Measurements from ENCODE around the gene ALAS1. TPM values are rescaled to one million over a fixed set of nuclear protein-coding genes. Genes with fewer than 3 reads are reported as not detected.

ALAS1 gene
- total and polyA plus RNA-seq, 9 of the 15 experiments (the other 6 are each of a cell fraction or from before 2014, with no cell fraction given): 21.4 to 49.5 (median 34.4) TPM

DNA sequence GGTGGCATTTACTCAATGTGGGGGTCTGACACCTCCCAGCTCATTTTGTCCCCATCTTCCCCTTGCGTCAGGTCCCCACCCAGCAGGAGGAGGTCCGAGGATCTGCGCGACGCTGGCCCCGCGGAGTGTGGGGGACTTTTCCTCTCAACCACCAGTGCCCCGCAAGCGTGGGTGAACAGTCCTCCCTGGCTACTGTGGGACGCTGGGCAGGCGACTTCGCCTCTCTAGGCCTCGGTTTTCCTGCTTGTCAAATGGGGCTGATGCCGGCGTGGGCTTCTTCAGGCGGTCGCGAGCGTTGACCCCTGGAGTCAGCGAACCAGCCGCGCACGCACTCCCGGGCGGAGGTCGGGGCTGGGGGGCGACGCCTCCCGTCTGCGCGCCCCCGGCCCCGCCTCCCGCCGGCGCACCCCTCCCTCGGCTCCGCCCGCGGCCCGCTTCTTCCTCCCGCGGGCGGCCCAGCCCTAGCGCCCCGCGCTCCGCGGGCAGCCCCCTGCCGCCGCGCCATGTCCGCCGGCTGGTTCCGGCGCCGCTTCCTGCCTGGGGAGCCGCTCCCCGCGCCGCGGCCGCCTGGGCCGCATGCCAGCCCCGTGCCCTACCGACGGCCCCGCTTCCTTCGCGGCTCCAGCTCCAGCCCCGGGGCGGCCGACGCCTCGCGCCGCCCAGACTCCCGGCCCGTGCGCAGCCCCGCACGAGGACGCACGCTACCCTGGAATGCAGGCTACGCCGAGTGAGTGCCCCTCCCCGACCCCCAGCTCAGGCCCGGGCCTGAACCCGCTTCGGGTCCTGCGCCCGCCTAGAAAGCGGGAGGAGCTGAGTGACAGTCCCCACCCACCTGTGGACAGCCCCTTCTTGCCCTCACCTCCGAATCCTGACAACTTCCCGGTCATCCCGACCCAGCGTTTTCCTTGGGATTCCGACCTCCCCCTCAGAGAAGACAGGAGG is 47.6 kb downstream of the ALAS1 start, which contains the start of gene PPM1M:
PPM1M (plus strand) TSS at position 438 of the 942 bp plus-strand sequence; CDS start at position 504, 66 bp downstream.
- BruUV-seq (replicated peaks): no TSS peak
- H2AFZ ChIP-seq (ENCODE audit: low read depth, low read length): peak within 1 kb of the TSS; percentile 77
- in situ Hi-C loops (cut with MboI): no loop called here
- peaks cover 22 to 23% of the 10 kb centered on the region in 2 experiments; a peak in 4 of 5 replicates for H3K4me1 ChIP-seq (replicated peaks in 1 of 2; ENCODE audit: control insufficient read depth in 2 of 2, insufficient read depth in 2 of 2, low read length in 2 of 2)
- peak within 1 kb of the TSS; percentile 30 to 82; a peak in 3 of 4 replicates for H3K9ac ChIP-seq (ENCODE audit: insufficient read depth in 1 of 2, low read depth in 2 of 2, low read length in 2 of 2)
- no peak within 1 kb of the TSS for H3K27ac ChIP-seq (ENCODE audit: extremely low read depth, low read depth, low read length)
- ChIA-PET CTCF (ENCODE audit: low intra/inter-chr PET ratio) (no interaction called here), POLR2A (interaction anchor here (1.0 to 1.8 kb wide), 8 partner anchors 10 to 42 kb away, joined by 3 to 8 read pairs (median 5); partner anchors contain the start of genes GLYCTK, TLR9 and WDR82)
- 42% methylated on average over 16 of the region's 98 CpGs for WGBS (ENCODE audit: insufficient coverage, low coverage, missing lambda C conversion rate)
- H3K36me3 ChIP-seq (ENCODE audit: control insufficient read depth, insufficient read depth, low read length): peaks cover 14% of the 10 kb centered on the region; the same call in 2 of the 3 replicates
- peak within 1 kb of the TSS; percentile 38 for H3K4me3 ChIP-seq
- H4K20me1 ChIP-seq (replicated peaks; ENCODE audit: control insufficient read depth, insufficient read depth, low read length): 0 out of 2 replicates have a peak, but pooled peaks cover 6% of the 10 kb centered on the region
- H3K27me3 ChIP-seq (ENCODE audit: control insufficient read depth in 2 of 2, insufficient read depth in 2 of 2, low read length in 2 of 2): no peaks in the 10 kb centered on the region
- peak; percentile 52 for ATAC-seq
- no peak for FAIRE-seq
- H3K9me1 ChIP-seq (ENCODE audit: control insufficient read depth, insufficient read depth, low read length): no peaks in the 10 kb centered on the region
- no peaks in the 10 kb centered on the region for H3K9me3 ChIP-seq (replicated peaks; ENCODE audit: control insufficient read depth, insufficient read depth, low read depth, low read length)
- H3K79me2 ChIP-seq (ENCODE audit: control insufficient read depth, insufficient read depth, low read length): peaks cover 3% of the 10 kb centered on the region; the same call in 1 of the 3 replicates
- intact Hi-C loops (cut with micrococcal nuclease): no loop called here
- DNase-seq (ENCODE audit: extremely low read depth in 1 of 4, low spot score in 3 of 4): peak; percentile 18 to 83 (median 70)
- H3K4me2 ChIP-seq (ENCODE audit: insufficient read depth, low read length): peak within 1 kb of the TSS; percentile 72
- TF ChIP-seq, protein P1, sequence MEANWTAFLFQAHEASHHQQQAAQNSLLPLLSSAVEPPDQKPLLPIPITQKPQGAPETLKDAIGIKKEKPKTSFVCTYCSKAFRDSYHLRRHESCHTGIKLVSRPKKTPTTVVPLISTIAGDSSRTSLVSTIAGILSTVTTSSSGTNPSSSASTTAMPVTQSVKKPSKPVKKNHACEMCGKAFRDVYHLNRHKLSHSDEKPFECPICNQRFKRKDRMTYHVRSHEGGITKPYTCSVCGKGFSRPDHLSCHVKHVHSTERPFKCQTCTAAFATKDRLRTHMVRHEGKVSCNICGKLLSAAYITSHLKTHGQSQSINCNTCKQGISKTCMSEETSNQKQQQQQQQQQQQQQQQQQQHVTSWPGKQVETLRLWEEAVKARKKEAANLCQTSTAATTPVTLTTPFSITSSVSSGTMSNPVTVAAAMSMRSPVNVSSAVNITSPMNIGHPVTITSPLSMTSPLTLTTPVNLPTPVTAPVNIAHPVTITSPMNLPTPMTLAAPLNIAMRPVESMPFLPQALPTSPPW (CRISPR knock-in tag; IDR thresholded peaks at IDR 0.05): peak; percentile 65
- TF ChIP-seq E2F8 (IDR thresholded peaks at IDR 0.05; ENCODE audit: low read depth, partially characterized antibody) (no peak), HMGXB4 (CRISPR knock-in tag; IDR thresholded peaks at IDR 0.05) (no peak), NELFE (IDR thresholded peaks at IDR 0.05; ENCODE audit: insufficient read depth, insufficient read length) (no peak), ARID2 (IDR thresholded peaks at IDR 0.05) (no peak), DMBX1 (CRISPR knock-in tag; IDR thresholded peaks at IDR 0.05; ENCODE audit: borderline replicate concordance) (no peak), ILF3 (IDR thresholded peaks at IDR 0.05; ENCODE audit: borderline replicate concordance) (no peak), ZNF184 (CRISPR knock-in tag; IDR thresholded peaks at IDR 0.05) (no peak), MYBL2 (IDR thresholded peaks at IDR 0.05; ENCODE audit: low read depth) (no peak), MYBL2 (CRISPR knock-in tag; IDR thresholded peaks at IDR 0.05; ENCODE audit: borderline replicate concordance) (no peak), ATF1 (CRISPR knock-in tag; IDR thresholded peaks at IDR 0.05) (no peak), ATF1 (tag; IDR thresholded peaks at IDR 0.05) (no peak)
- TF ChIP-seq, protein P2, sequence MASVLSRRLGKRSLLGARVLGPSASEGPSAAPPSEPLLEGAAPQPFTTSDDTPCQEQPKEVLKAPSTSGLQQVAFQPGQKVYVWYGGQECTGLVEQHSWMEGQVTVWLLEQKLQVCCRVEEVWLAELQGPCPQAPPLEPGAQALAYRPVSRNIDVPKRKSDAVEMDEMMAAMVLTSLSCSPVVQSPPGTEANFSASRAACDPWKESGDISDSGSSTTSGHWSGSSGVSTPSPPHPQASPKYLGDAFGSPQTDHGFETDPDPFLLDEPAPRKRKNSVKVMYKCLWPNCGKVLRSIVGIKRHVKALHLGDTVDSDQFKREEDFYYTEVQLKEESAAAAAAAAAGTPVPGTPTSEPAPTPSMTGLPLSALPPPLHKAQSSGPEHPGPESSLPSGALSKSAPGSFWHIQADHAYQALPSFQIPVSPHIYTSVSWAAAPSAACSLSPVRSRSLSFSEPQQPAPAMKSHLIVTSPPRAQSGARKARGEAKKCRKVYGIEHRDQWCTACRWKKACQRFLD (CRISPR knock-in tag; IDR thresholded peaks at IDR 0.05): 0 out of 2 replicates have a peak, but pooled peaks have one; percentile 51

All from K562 (cell line).